GM23248 (cell line): ENCODE results near the gene ZFP36L1. TPM values are rescaled to one million over a fixed set of nuclear protein-coding genes. Genes with fewer than 3 reads are reported as not detected.

Experiments used
- DNase-seq: peaks from one replicate; pipeline ENCODE4 v3.0.0-alpha.2; 2015
- H2AFZ ChIP-seq: fragments of 200-600 bp; sonication (generic); 2 replicates; pipeline ENCODE4 v1.6.1; 2016; ENCODE audit warnings: antibody characterized with exemption
- H3F3A ChIP-seq: fragments of 200-600 bp; sonication (generic); 2 replicates; pipeline ENCODE4 v1.6.1; 2016; ENCODE audit warnings: mild to moderate bottlenecking, antibody characterized with exemption, mixed run types; ENCODE audit not compliant: insufficient read depth
- H3K27ac ChIP-seq: fragments of 200-600 bp; sonication (generic); 2 replicates; pipeline ENCODE4 v1.5.1; 2016; ENCODE audit warnings: mild to moderate bottlenecking
- H3K27me3 ChIP-seq: fragments of 200-600 bp; sonication (generic); replicated peaks from 2 replicates; pipeline ENCODE4 v1.6.1; 2016; ENCODE audit warnings: mild to moderate bottlenecking; ENCODE audit not compliant: insufficient read depth
- H3K36me3 ChIP-seq: fragments of 200-600 bp; sonication (generic); 2 replicates; pipeline ENCODE4 v1.6.1; 2016; ENCODE audit warnings: low read depth, mild to moderate bottlenecking
- H3K4me1 ChIP-seq: fragments of 200-600 bp; sonication (generic); 2 replicates; pipeline ENCODE4 v1.6.1; 2016; ENCODE audit warnings: mild to moderate bottlenecking; ENCODE audit not compliant: insufficient read depth
- H3K4me2 ChIP-seq: fragments of 200-600 bp; sonication (generic); one replicate; pipeline ENCODE4 v1.6.1; 2016; ENCODE audit warnings: mild to moderate bottlenecking; ENCODE audit not compliant: unreplicated experiment
- H3K4me3 ChIP-seq: fragments of 200-600 bp; sonication (generic); 2 replicates; pipeline ENCODE4 v1.5.1; 2016; ENCODE audit warnings: mild to moderate bottlenecking
- H3K79me2 ChIP-seq: fragments of 200-600 bp; sonication (generic); 2 replicates; pipeline ENCODE4 v1.6.1; 2016; ENCODE audit warnings: mild to moderate bottlenecking; ENCODE audit not compliant: insufficient read depth
- H3K9ac ChIP-seq: fragments of 200-600 bp; sonication (generic); 2 replicates; pipeline ENCODE4 v1.6.1; 2016; ENCODE audit warnings: mild to moderate bottlenecking
- H3K9me2 ChIP-seq: fragments of 200-600 bp; sonication (generic); 2 replicates; pipeline ENCODE4 v1.6.1; 2016; ENCODE audit warnings: mixed run types, mild to moderate bottlenecking, moderate library complexity; ENCODE audit not compliant: insufficient read depth
- H3K9me3 ChIP-seq: fragments of 200-600 bp; sonication (generic); one replicate; pipeline ENCODE4 v1.6.1; 2017; ENCODE audit warnings: low read depth
- H4K20me1 ChIP-seq: fragments of 200-600 bp; sonication (generic); 2 replicates; pipeline ENCODE4 v1.6.0; 2016; ENCODE audit not compliant: insufficient read depth
- EZH2 ChIP-seq: fragments of 200-600 bp; sonication (generic); IDR thresholded peaks from 2 replicates; pipeline ENCODE4 v1.6.1; 2018; ENCODE audit warnings: antibody characterized with exemption, mild to moderate bottlenecking; ENCODE audit not compliant: insufficient read depth, poor library complexity, severe bottlenecking
- EZH2phosphoT487 ChIP-seq: fragments of 200-600 bp; sonication (generic); IDR thresholded peaks from 2 replicates; pipeline ENCODE4 v1.6.1; 2018; ENCODE audit warnings: antibody characterized with exemption, moderate library complexity, mild to moderate bottlenecking, low read depth; ENCODE audit not compliant: insufficient read depth
- WGBS, 2 experiments: methylation state at CpG; one replicate each; pipeline ENCODE4 v1.1.6; 2015 to 2017; ENCODE audit warnings: low lambda C conversion rate in 2 of 2, low coverage in 1 of 2; ENCODE audit errors: missing lambda C conversion rate in 2 of 2; 5-methylcytosine and 5-hydroxymethylcytosine counted together
- in situ Hi-C: fragments of 300-500 bp; cut with MboI; formaldehyde crosslinking; loops from 2 replicates; pipeline ENCODE4 v1.15.0; 2020
- polyA plus RNA-seq: library from polyadenylated mRNA; unstranded; fragments of >200 nt; fragmentation: Nextera tagmentation; extraction: Ambion mirVana; gene quantifications from 2 replicates; pipeline ENCODE4 v1.2.1, GENCODE V29; 2016
- total RNA-seq: library from RNA; depleted of rRNA; stranded (reverse); fragments of >200 nt; shearing (Covaris generic); gene quantifications from 2 replicates; pipeline ENCODE4 v1.2.3, GENCODE V29; 2014

Gene ZFP36L1
- total and polyA plus RNA-seq, 2 experiments from 2014 or later: 92.9 to 599 TPM

DNA sequence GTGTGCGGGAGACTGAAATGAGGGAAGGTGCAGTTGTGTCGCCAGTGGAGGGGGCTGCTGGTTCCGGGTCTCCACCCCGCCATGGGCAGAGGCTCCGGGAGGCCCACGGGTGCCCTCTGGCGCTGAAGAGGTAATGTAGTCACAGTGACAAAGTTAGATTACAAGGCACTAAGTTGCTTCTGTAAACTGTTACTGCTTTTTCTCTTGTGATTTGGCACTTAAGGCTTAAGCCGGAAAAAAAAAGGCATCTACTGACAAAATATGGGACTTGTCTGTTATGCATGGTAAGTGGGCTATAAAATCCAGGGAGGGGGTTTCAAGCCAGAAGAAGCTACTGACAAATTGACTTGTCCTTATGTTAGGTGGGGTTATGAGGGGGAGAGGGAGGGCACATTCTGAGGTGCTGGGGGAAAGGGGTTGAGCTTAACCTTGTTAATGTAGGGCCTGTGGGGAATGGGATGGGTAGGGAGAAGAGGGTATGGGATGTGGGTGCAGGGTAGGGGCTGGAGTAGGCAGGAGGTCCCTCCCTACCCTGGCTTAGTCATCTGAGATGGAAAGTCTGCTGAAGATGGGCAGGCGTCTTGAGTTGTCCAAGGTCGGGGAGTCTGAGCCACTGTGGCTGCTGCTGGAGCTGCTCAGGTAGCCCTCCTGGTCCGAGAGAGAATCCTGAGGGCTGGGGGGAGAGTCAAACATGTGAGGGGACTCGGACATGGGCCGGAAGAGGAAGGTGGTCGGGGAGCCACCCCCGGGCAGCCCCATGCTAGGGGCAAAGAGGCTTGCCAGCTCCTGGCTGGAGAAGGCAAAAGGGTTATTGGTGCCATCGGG lies 3.7 kb downstream of the ZFP36L1 start:
- Histone ChIP-seq H3K27me3 (no peaks in the 10 kb centered on the region), H3K79me2 (peaks cover 64% of the 10 kb centered on the region), H3K9ac (peak overlapping the region; percentile 99), H3K27ac (peak overlapping the region; percentile 100), H3F3A (peaks cover 75% of the 10 kb centered on the region), H3K36me3 (peaks cover 48% of the 10 kb centered on the region), H3K4me2 (peak overlapping the region; percentile 97), H4K20me1 (peaks cover 13% of the 10 kb centered on the region; the same call in 1 of the 2 replicates), H3K9me3 (no peaks in the 10 kb centered on the region), H3K4me1 (peaks cover 40% of the 10 kb centered on the region), H3K4me3 (peak overlapping the region; percentile 80), H2AFZ (no peak overlapping the region), H3K9me2 (no peaks in the 10 kb centered on the region)
- peak; percentile 88 for DNase-seq
- in situ Hi-C loops: loop anchor here (10.0 kb wide), 2 partner anchors 264 to 534 kb away; no protein-coding TSS in a partner anchor
- TF ChIP-seq EZH2: no peak
- no peak for TF ChIP-seq EZH2phosphoT487
- WGBS, 2 experiments: 1% methylated on average over 11 to 16 of the region's 16 CpGs

DNA sequence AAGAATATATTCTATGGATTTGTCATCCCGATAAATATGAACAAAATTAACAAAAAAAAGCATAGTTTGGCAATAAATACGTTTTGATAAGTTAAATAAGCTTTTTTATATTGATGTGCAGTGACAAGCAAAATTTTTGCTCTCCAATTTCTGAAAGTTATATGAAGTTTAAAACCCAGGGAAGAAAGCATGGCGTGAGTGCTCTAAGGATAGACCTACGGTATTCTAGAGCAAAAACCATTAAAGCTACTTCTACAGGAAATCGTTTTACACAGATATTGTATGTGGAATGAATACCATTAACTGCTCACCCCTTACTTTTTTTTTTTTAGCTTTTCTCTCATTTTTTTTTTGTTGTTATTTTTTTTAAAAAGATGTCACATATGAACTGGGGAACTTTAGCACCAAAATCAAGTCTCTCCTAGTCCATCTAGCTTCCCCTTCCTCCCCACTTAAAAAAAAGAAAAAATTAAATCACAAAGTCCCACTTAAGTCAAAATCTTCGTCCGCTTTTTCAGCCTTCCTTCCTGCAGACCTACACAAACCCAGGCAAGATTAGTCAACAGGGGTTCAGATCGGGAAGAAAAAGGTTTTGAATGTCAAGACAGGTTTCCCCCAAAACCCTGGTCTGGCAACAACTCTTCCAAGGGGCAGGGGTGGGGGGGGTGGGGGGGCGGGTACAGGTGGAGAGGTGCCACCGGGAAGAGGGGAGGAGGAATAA lies 4.4 kb downstream of the ZFP36L1 start:
- no peaks in the 10 kb centered on the region for H3K9me3 ChIP-seq
- peak; percentile 38 for DNase-seq
- TF ChIP-seq EZH2phosphoT487: no peak
- no peak for TF ChIP-seq EZH2
- no peaks in the 10 kb centered on the region for H3K27me3 ChIP-seq
- peaks cover 13% of the 10 kb centered on the region; the same call in 1 of the 2 replicates for H4K20me1 ChIP-seq
- 4% methylated on average over 10 of the region's 10 CpGs for WGBS, 2 experiments
- peaks cover 48% of the 10 kb centered on the region for H3K36me3 ChIP-seq
- peak overlapping the region; percentile 97 for H3K4me2 ChIP-seq
- peak overlapping the region; percentile 80 for H3K4me3 ChIP-seq
- peak overlapping the region; percentile 100 for H3K27ac ChIP-seq
- H3K79me2 ChIP-seq: peaks cover 56% of the 10 kb centered on the region
- in situ Hi-C loops: loop anchor here (10.0 kb wide), 2 partner anchors 264 to 534 kb away; no protein-coding TSS in a partner anchor
- H3K9me2 ChIP-seq: no peaks in the 10 kb centered on the region
- H2AFZ ChIP-seq: no peak overlapping the region
- H3K4me1 ChIP-seq: peaks cover 44% of the 10 kb centered on the region
- peaks cover 71% of the 10 kb centered on the region for H3F3A ChIP-seq
- peak overlapping the region; percentile 99 for H3K9ac ChIP-seq

DNA sequence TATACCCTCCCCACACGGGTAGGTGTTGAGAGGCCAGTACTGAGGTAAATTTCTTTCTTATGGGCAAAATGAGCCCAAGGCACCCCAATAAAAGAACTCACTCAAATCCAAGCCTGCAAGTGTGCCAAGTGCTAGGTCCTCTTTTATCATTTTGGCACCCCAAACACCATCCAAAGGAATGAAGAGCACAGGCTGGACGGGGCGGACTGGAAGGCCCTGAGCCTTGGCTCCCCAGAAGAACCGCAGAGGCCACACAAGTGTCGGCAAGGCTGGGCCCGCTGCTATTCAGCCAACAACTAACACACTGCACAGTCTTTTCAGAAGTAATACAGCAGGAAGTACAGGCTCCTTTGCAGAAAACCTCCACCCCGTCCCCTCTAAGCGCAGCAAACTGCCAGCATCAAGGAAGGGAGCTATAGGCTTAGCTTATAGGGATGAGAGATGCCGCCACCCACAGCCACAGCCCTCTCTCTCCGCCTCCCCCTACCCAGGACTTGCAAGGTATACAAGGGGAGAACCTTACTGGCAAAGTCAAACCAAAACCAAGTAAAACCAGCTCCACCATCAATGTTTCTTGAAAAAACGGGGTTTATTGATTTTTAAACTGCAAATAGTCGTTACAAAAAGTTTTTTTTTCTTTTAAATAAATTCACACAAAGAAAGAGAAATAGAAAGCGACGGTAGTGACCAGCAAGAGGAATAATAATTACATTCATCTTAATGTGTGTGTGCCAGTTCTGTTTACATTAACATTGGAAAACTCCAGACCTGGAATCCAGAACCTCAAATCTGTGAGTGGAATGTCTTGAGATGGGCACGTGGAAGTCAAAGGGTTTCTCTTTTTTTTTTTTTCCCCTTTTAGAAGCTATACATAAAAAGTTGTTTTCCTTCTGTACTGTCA lies 5.5 kb downstream of the ZFP36L1 start:
- Histone ChIP-seq H3K36me3 (peaks cover 45% of the 10 kb centered on the region), H4K20me1 (peaks cover 13% of the 10 kb centered on the region; the same call in 1 of the 2 replicates), H3K4me1 (peaks cover 44% of the 10 kb centered on the region), H3K27me3 (no peaks in the 10 kb centered on the region), H3K9ac (peak overlapping the region; percentile 99), H3K79me2 (peaks cover 50% of the 10 kb centered on the region), H3F3A (peaks cover 66% of the 10 kb centered on the region), H2AFZ (no peak overlapping the region), H3K4me3 (peak overlapping the region; percentile 80), H3K4me2 (peak overlapping the region; percentile 97), H3K9me2 (no peaks in the 10 kb centered on the region), H3K27ac (peak overlapping the region; percentile 100), H3K9me3 (no peaks in the 10 kb centered on the region)
- in situ Hi-C loops: loop anchor here (10.0 kb wide), 2 partner anchors 263 to 533 kb away; no protein-coding TSS in a partner anchor
- no peak for TF ChIP-seq EZH2phosphoT487
- no peak for TF ChIP-seq EZH2
- 18 to 20% methylated on average over 15 of the region's 15 CpGs for WGBS, 2 experiments
- peak; percentile 71 for DNase-seq
